Liver (tissue), 9 donors: ENCODE results near the gene PPP4R2. TPM values are rescaled to one million over a fixed set of nuclear protein-coding genes. Genes with fewer than 3 reads are reported as not detected.

Experiments
- DNase-seq: peaks from one replicate; pipeline ENCODE4 v3.0.0-alpha.2; 2017; ENCODE audit warnings: low spot score
- H3K27ac ChIP-seq, 2 donors: one replicate each; pipeline ENCODE4 v1.7.0; 2013; ENCODE audit warnings: inconsistent platforms in 2 of 2, low read length in 2 of 2, control low read depth in 1 of 2, low read depth in 1 of 2, mild to moderate bottlenecking in 1 of 2
- H3K27me3 ChIP-seq, 4 donors: one replicate each; pipeline versions ENCODE4 v1.6.1 to v1.7.0; 2013; ENCODE audit warnings: low read length in 3 of 4, inconsistent platforms in 1 of 4, mild to moderate bottlenecking in 1 of 4, moderate library complexity in 1 of 4; ENCODE audit not compliant: control insufficient read depth in 4 of 4, insufficient read depth in 4 of 4
- H3K36me3 ChIP-seq, 4 donors: one replicate each; pipeline versions ENCODE4 v1.6.1 to v1.7.0; 2013; ENCODE audit warnings: low read length in 3 of 4, mild to moderate bottlenecking in 3 of 4, low read depth in 1 of 4, moderate library complexity in 1 of 4; ENCODE audit not compliant: control insufficient read depth in 4 of 4, insufficient read depth in 3 of 4
- H3K4me1 ChIP-seq, 4 donors: one replicate each; pipeline versions ENCODE4 v1.6.1 to v1.7.0; 2013; ENCODE audit warnings: low read length in 3 of 4, mild to moderate bottlenecking in 3 of 4, moderate library complexity in 1 of 4; ENCODE audit not compliant: control insufficient read depth in 4 of 4, insufficient read depth in 4 of 4
- H3K4me3 ChIP-seq, 3 donors: one replicate each; pipeline versions ENCODE4 v1.6.1 to v1.7.0; 2013; ENCODE audit warnings: low read length in 3 of 3, control low read depth in 1 of 3, low read depth in 1 of 3, mild to moderate bottlenecking in 1 of 3
- H3K9ac ChIP-seq, 2 donors: one replicate each; pipeline ENCODE4 v1.7.0; 2013; ENCODE audit warnings: low read length in 2 of 2, mild to moderate bottlenecking in 2 of 2, moderate library complexity in 2 of 2, control low read depth in 1 of 2, low read depth in 1 of 2
- H3K9me3 ChIP-seq, 4 donors: one replicate each; pipeline versions ENCODE4 v1.6.1 to v1.7.0; 2013; ENCODE audit warnings: low read length in 3 of 4; ENCODE audit not compliant: control insufficient read depth in 4 of 4
- EGR1 ChIP-seq, 2 donors: IDR thresholded peaks; 2 replicates each; pipeline ENCODE4 v1.6.1; 2016 to 2018; ENCODE audit warnings: antibody characterized with exemption in 2 of 2, low read depth in 2 of 2
- FOXA1 ChIP-seq: IDR thresholded peaks from 2 replicates; pipeline ENCODE4 v1.6.1; 2016; ENCODE audit warnings: antibody characterized with exemption
- GABPA ChIP-seq, 2 donors: IDR thresholded peaks in 1 of 2; conservative IDR thresholded peaks in 1 of 2; 2 replicates each; pipeline ENCODE4 v1.6.1; 2016; ENCODE audit warnings: antibody characterized with exemption in 2 of 2, mild to moderate bottlenecking in 1 of 2, moderate library complexity in 1 of 2
- HNF4A ChIP-seq, 2 donors: conservative IDR thresholded peaks; 2 replicates each; pipeline ENCODE4 v1.6.1; 2016; ENCODE audit warnings: antibody characterized with exemption in 2 of 2, mild to moderate bottlenecking in 2 of 2
- HNF4G ChIP-seq: IDR thresholded peaks from 2 replicates; pipeline ENCODE4 v1.6.1; 2016; ENCODE audit warnings: antibody characterized with exemption
- RAD21 ChIP-seq, 2 donors: IDR thresholded peaks; 2 replicates each; pipeline ENCODE4 v1.6.1; 2016; ENCODE audit warnings: antibody characterized with exemption in 2 of 2, mild to moderate bottlenecking in 2 of 2
- RXRA ChIP-seq, 2 donors: IDR thresholded peaks; 2 replicates each; pipeline ENCODE4 v1.6.1; 2017 to 2018; ENCODE audit warnings: antibody characterized with exemption in 2 of 2, mild to moderate bottlenecking in 1 of 2
- TAF1 ChIP-seq: conservative IDR thresholded peaks from 2 replicates; pipeline ENCODE4 v1.6.1; 2016; ENCODE audit warnings: antibody characterized with exemption, mild to moderate bottlenecking
- ZBTB33 ChIP-seq: IDR thresholded peaks from 2 replicates; pipeline ENCODE4 v1.6.1; 2016; ENCODE audit warnings: antibody characterized with exemption
- WGBS: extraction: QIAGEN DNeasy Blood & Tissue Kit; methylation state at CpG from one replicate; pipeline ENCODE4 v1.1.7; 2013; 5-methylcytosine and 5-hydroxymethylcytosine counted together
- polyA plus RNA-seq, 2 donors: library from polyadenylated mRNA; stranded (reverse) in 1 of 2; unstranded in 1 of 2; fragments of 200-250 nt in 1 of 2; fragments of >200 nt in 1 of 2; fragmentation: Nextera tagmentation in 1 of 2; extraction: Ambion mirVana in 1 of 2; gene quantifications; one replicate each; pipeline versions ENCODE4 v1.2.1 to v1.2.3, GENCODE V29; 2013 to 2015
- total RNA-seq, 2 donors: library from RNA; depleted of rRNA; stranded (reverse); fragments of >200 nt; gene quantifications; one replicate each; pipeline ENCODE4 v1.2.3, GENCODE V29; 2014
- TF ChIP-seq, protein P1 (sequence below): IDR thresholded peaks from 2 replicates; pipeline ENCODE4 v1.6.1; 2016; ENCODE audit warnings: antibody characterized with exemption, mild to moderate bottlenecking
- TF ChIP-seq, protein P2 (sequence below): fragments of 150-350 bp; IDR thresholded peaks from 2 replicates; pipeline ENCODE4 v1.5.1; 2017; ENCODE audit warnings: improper control_type of control experiment, low read depth, low read length; ENCODE audit not compliant: missing input control
- donor health status: healthy.
- donor health status: healthy.
- donor health status: healthy.
- donor health status: healthy.
- donor health status: healthy.

Gene PPP4R2
- total and polyA plus RNA-seq, 4 donors, result 12.2 to 35.9 (median 33.7) TPM

DNA sequence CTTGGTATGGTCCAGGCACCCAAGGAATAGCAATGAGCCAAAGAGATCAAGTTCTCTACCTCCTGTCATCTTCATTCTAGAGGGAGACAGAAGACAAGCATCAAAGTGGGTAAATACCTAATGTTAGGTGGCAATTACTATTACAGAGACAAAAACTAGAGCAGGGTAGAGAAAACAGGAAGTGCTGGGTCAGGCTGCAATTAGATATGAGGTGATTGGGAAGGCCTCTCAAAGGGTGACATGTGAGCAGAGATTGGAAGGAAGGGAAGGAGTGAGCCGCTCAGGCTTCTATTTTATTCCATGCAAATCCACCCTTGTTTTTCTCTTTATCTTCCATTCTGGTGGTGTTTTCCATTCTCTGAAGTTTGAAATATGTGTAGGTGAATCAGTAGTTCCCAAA, 102.3 kb downstream of the PPP4R2 start:
- H3K27ac ChIP-seq, result no peak overlapping the region
- H3K9me3 ChIP-seq, result peaks cover 0 to 5% (median 2%) of the 10 kb centered on the region in 4 donors
- DNase-seq, result no peak
- H3K4me3 ChIP-seq, result no peak overlapping the region
- H3K36me3 ChIP-seq, result no peaks in the 10 kb centered on the region
- TF ChIP-seq EGR1 (IDR thresholded peaks at IDR 0.05; ENCODE audit: low read depth in 2 of 2), result no peak
- TF ChIP-seq HNF4A (conservative IDR thresholded peaks at IDR 0.05), result no peak
- 85% methylated on average over 1 of the region's 1 CpG for WGBS
- no peaks in the 10 kb centered on the region for H3K4me1 ChIP-seq
- H3K9ac ChIP-seq, result no peak overlapping the region
- H3K27me3 ChIP-seq, result no peaks in the 10 kb centered on the region

GRCh38 chr3:73100741-73101559, 104.3 kb downstream of the PPP4R2 start:
- no peaks in the 10 kb centered on the region for H3K27me3 ChIP-seq

GRCh38 chr3:73101881-73102280, 105.3 kb downstream of the PPP4R2 start:
- no peaks in the 10 kb centered on the region for H3K4me1 ChIP-seq
- H3K36me3 ChIP-seq, result no peaks in the 10 kb centered on the region
- no peak overlapping the region for H3K27ac ChIP-seq
- 48% methylated on average over 2 of the region's 2 CpGs for WGBS
- H3K9ac ChIP-seq, result no peak overlapping the region
- DNase-seq, result no peak
- no peak overlapping the region for H3K4me3 ChIP-seq
- H3K27me3 ChIP-seq, result no peaks in the 10 kb centered on the region
- H3K9me3 ChIP-seq, result peaks cover 0 to 5% (median 2%) of the 10 kb centered on the region in 4 donors
- TF ChIP-seq, protein P1, sequence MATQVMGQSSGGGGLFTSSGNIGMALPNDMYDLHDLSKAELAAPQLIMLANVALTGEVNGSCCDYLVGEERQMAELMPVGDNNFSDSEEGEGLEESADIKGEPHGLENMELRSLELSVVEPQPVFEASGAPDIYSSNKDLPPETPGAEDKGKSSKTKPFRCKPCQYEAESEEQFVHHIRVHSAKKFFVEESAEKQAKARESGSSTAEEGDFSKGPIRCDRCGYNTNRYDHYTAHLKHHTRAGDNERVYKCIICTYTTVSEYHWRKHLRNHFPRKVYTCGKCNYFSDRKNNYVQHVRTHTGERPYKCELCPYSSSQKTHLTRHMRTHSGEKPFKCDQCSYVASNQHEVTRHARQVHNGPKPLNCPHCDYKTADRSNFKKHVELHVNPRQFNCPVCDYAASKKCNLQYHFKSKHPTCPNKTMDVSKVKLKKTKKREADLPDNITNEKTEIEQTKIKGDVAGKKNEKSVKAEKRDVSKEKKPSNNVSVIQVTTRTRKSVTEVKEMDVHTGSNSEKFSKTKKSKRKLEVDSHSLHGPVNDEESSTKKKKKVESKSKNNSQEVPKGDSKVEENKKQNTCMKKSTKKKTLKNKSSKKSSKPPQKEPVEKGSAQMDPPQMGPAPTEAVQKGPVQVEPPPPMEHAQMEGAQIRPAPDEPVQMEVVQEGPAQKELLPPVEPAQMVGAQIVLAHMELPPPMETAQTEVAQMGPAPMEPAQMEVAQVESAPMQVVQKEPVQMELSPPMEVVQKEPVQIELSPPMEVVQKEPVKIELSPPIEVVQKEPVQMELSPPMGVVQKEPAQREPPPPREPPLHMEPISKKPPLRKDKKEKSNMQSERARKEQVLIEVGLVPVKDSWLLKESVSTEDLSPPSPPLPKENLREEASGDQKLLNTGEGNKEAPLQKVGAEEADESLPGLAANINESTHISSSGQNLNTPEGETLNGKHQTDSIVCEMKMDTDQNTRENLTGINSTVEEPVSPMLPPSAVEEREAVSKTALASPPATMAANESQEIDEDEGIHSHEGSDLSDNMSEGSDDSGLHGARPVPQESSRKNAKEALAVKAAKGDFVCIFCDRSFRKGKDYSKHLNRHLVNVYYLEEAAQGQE, result no peak
- no peak for TF ChIP-seq GABPA (IDR thresholded peaks at IDR 0.05 in 1 of 2, conservative IDR thresholded peaks at IDR 0.05 in 1 of 2)
- TF ChIP-seq RAD21 (IDR thresholded peaks at IDR 0.05), result no peak
- no peak for TF ChIP-seq ZBTB33
- no peak for TF ChIP-seq HNF4G

More at GRCh38 chr3:73100741-73101559, 104.3 kb downstream of the PPP4R2 start:
- H3K4me1 ChIP-seq, result no peaks in the 10 kb centered on the region
- H3K4me3 ChIP-seq, result no peak overlapping the region
- peaks cover 0 to 5% (median 2%) of the 10 kb centered on the region in 4 donors for H3K9me3 ChIP-seq
- no peak overlapping the region for H3K9ac ChIP-seq
- no peaks in the 10 kb centered on the region for H3K36me3 ChIP-seq
- WGBS, result 31% methylated on average over 9 of the region's 9 CpGs
- TF ChIP-seq, protein P2, sequence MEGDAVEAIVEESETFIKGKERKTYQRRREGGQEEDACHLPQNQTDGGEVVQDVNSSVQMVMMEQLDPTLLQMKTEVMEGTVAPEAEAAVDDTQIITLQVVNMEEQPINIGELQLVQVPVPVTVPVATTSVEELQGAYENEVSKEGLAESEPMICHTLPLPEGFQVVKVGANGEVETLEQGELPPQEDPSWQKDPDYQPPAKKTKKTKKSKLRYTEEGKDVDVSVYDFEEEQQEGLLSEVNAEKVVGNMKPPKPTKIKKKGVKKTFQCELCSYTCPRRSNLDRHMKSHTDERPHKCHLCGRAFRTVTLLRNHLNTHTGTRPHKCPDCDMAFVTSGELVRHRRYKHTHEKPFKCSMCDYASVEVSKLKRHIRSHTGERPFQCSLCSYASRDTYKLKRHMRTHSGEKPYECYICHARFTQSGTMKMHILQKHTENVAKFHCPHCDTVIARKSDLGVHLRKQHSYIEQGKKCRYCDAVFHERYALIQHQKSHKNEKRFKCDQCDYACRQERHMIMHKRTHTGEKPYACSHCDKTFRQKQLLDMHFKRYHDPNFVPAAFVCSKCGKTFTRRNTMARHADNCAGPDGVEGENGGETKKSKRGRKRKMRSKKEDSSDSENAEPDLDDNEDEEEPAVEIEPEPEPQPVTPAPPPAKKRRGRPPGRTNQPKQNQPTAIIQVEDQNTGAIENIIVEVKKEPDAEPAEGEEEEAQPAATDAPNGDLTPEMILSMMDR, result peak; percentile 93
- TF ChIP-seq RAD21 (IDR thresholded peaks at IDR 0.05), result peak; percentile 92 to 96
- TF ChIP-seq RXRA (IDR thresholded peaks at IDR 0.05), result no peak
- no peak for TF ChIP-seq HNF4A (conservative IDR thresholded peaks at IDR 0.05)
- no peak for TF ChIP-seq FOXA1
- TF ChIP-seq, protein P1, result no peak
- TF ChIP-seq TAF1, result no peak
- peak; percentile 84 for DNase-seq
- H3K27ac ChIP-seq, result no peak overlapping the region
